Bronchial epithelial cell (primary cell): ENCODE measurements around the gene HLA-B. TPM values are rescaled to one million over a fixed set of nuclear protein-coding genes. Genes with fewer than 3 reads are reported as not detected.

Experiments used
- DNase-seq: peaks from one replicate; pipeline ENCODE4 v3.0.0-alpha.2; 2010; ENCODE audit warnings: low read depth
- FAIRE-seq: peaks from 2 replicates; lab custom pipeline; 2011; peaks lifted over from hg19 to GRCh38; lab: Jason Lieb, UNC
- H3K27me3 ChIP-seq: 2 replicates; pipeline ENCODE4 v1.5.1; 2011; ENCODE audit warnings: low read length; ENCODE audit not compliant: control insufficient read depth, insufficient read depth
- H3K36me3 ChIP-seq: 2 replicates; pipeline ENCODE4 v1.5.1; 2011; ENCODE audit warnings: low read length; ENCODE audit not compliant: control insufficient read depth, insufficient read depth
- H3K4me3 ChIP-seq: 2 replicates; pipeline ENCODE4 v1.5.1; 2011; ENCODE audit warnings: mild to moderate bottlenecking, low read depth, low read length, control low read depth
- total RNA-seq: library from RNA; depleted of rRNA; stranded (reverse); fragments of >200 nt; gene quantifications from 2 replicates; pipeline ENCODE4 v1.2.1, GENCODE V29; 2014
- TF ChIP-seq, protein P1 (sequence below): IDR thresholded peaks from 2 replicates; pipeline ENCODE4 v1.5.1; 2011; ENCODE audit warnings: mild to moderate bottlenecking, moderate library complexity, low read length, control low read depth, inconsistent platforms; ENCODE audit not compliant: insufficient read depth, severe bottlenecking

The HLA-B gene
- total RNA-seq, 1 donor from 2014 or later: 46.9 TPM

DNA sequence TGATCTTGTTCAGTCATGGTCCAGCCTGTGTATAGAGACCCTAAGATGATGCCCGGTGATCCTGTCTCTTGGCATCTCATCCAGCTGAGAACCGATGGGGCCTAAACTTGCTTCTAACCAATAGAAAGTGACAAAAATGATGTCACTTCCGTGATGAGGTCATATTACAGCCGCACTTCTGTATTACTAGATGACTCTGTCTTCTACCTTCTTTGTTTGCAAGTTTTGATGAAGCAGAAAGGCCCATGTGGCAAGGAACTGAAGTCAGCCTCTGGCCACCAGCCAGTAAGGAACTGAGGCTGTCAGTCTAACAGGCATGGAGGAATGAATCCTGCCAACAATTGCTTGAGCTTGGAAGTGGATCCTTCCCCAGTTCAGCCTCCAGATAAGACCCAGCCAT lies 52.3 kb downstream of the HLA-B start:
- TF ChIP-seq, protein P1, sequence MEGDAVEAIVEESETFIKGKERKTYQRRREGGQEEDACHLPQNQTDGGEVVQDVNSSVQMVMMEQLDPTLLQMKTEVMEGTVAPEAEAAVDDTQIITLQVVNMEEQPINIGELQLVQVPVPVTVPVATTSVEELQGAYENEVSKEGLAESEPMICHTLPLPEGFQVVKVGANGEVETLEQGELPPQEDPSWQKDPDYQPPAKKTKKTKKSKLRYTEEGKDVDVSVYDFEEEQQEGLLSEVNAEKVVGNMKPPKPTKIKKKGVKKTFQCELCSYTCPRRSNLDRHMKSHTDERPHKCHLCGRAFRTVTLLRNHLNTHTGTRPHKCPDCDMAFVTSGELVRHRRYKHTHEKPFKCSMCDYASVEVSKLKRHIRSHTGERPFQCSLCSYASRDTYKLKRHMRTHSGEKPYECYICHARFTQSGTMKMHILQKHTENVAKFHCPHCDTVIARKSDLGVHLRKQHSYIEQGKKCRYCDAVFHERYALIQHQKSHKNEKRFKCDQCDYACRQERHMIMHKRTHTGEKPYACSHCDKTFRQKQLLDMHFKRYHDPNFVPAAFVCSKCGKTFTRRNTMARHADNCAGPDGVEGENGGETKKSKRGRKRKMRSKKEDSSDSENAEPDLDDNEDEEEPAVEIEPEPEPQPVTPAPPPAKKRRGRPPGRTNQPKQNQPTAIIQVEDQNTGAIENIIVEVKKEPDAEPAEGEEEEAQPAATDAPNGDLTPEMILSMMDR: no peak
- FAIRE-seq (no peak), DNase-seq (peak; percentile 13)
- Histone ChIP-seq H3K27me3 (peaks cover 12% of the 10 kb centered on the region), H3K36me3 (no peaks in the 10 kb centered on the region), H3K4me3 (no peak overlapping the region)

Other genes starting within 250 kb of the HLA-B start
- 0.13 TPM in 1 of 2 replicates, not detected in the other for gene C6orf15, start 244.6 kb downstream of the HLA-B start, total RNA-seq
- gene PSORS1C1, start 242.4 kb downstream of the HLA-B start, total RNA-seq: 5.1 and 6.3 TPM in 2 replicates
- not detected in 2 replicates for gene CDSN, start 236.7 kb downstream of the HLA-B start, total RNA-seq
- not detected in 2 replicates for gene PSORS1C2, start 218.1 kb downstream of the HLA-B start, total RNA-seq
- gene CCHCR1, start 199.4 kb downstream of the HLA-B start, total RNA-seq: 14.5 and 25.2 TPM in 2 replicates
- gene TCF19, start 198.6 kb downstream of the HLA-B start, total RNA-seq: 1.1 and 3.1 TPM in 2 replicates
- 0.53 and 1.3 TPM in 2 replicates for gene POU5F1, start 186.5 kb downstream of the HLA-B start, total RNA-seq
- 203 and 285 TPM in 2 replicates for gene HLA-C, start 85.1 kb downstream of the HLA-B start, total RNA-seq
- gene MICA, start 46.4 kb upstream of the HLA-B start, total RNA-seq: 47.6 and 51.6 TPM in 2 replicates
- 2.9 and 3.7 TPM in 2 replicates for gene MICB, start 141.0 kb upstream of the HLA-B start, total RNA-seq
- gene MCCD1, start 171.8 kb upstream of the HLA-B start, total RNA-seq: not detected in 2 replicates
- 335 and 385 TPM in 2 replicates for gene DDX39B, start 184.8 kb upstream of the HLA-B start, total RNA-seq
- 0.26 and 0.51 TPM in 2 replicates for gene ATP6V1G2, start 189.4 kb upstream of the HLA-B start, total RNA-seq
- gene NFKBIL1, start 190.4 kb upstream of the HLA-B start, total RNA-seq: 38.9 and 40.0 TPM in 2 replicates
- gene LTA, start 215.1 kb upstream of the HLA-B start, total RNA-seq: not detected in 2 replicates
- not detected in 2 replicates for gene TNF, start 218.4 kb upstream of the HLA-B start, total RNA-seq
- gene LTB, start 225.2 kb upstream of the HLA-B start, total RNA-seq: not detected in 2 replicates
- not detected in 2 replicates for gene LST1, start 229.1 kb upstream of the HLA-B start, total RNA-seq
- gene NCR3, start 235.8 kb upstream of the HLA-B start, total RNA-seq: not detected in 2 replicates